Stimulated activated CD4-positive, alpha-beta T cell treated with anti-CD3 and anti-CD28 coated beads, Interleukin-2, amount 100 ng/mL, for 48 hours (primary cell): ENCODE data around the gene STK17A.

Experiments used
- DNase-seq, 2 donors: peaks; one replicate each; pipeline ENCODE4 v3.0.0-alpha.2; 2020

Gene STK17A

DNA sequence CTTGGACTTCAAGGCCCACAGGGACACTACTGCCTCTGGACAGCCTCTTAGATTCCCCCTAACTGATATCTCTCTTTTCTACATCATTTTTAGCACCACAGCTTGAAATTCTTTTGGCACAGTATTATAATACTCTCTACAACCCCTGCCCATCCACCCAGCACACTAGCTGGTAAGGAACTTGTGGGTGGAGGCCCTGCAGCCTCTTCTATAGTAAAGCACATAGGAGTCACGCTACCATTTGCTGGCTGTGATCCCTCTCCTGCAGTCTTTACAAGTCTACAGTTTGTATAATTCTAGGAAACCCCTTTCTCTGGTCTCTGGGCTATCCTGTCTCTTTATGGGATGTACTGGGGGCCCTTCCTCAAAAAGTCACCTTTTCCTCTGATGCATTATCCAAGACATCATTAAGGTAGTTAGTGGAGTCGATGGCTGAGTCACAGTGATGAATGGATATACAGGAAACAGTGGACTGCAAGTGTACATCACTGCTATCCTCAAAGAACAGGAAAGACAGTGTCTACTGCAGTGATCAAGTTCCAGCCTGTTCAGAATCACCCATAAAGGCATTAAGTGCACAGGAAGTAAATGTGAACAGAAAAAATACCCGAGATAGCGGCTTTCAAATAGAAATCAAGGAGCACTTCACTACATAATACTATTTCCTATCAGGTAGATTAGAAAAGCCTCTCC lies 54.4 kb downstream of the STK17A start:
- DNase-seq, result no peak

GRCh38 chr7:43639858-43640491 lies 57.1 kb downstream of the STK17A start:
- DNase-seq, result no peak

GRCh38 chr7:43640679-43641078 lies 57.8 kb downstream of the STK17A start:
- no peak for DNase-seq

GRCh38 chr7:43642897-43643630 lies 60.2 kb downstream of the STK17A start:
- no peak for DNase-seq

GRCh38 chr7:43643846-43644245 lies 60.9 kb downstream of the STK17A start:
- DNase-seq, result no peak

GRCh38 chr7:43645699-43646226 lies 62.9 kb downstream of the STK17A start:
- DNase-seq, result no peak

DNA sequence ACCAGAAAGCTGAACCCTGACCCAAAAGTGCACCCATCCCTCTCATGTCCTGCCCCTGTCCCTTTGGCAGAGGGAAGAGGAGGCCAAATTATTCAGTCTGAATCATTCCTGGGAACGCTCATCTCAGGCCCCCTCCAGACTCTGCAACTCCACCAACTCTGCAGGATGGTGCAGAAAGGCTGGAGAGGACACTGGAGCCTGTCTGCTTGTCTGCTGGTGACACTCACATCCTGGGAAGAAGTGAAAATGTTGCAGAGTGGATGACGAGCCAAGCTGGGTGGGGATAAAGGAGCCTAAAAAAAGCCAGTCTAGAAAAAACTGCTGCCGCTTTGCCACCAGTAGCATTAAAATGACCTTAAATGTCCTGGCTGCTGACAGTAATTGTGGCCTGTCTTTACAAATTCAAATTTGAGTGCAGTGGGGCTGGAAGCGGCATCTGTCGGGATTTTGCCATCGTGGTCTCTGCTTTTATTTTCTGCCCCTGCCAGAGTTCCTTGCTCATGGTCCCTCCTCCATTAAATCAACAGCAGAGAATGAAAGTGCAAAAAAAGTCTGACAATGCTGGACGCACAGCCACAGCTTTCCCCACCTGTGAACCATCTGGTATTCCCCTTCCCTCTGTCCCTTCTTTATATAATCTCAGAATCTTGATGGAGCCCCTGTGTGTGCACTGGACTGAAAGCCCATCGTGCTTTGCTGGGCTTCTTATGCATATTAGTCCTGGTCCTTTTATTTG lies 63.9 kb downstream of the STK17A start:
- DNase-seq, result no peak

- DNase-seq, result no peak
Observed at GRCh38 chr7:43647339-43647672, 64.4 kb downstream of the STK17A start.

GRCh38 chr7:43647673-43648472 lies 65.0 kb downstream of the STK17A start:
- DNase-seq, result peak; percentile 45 to 58

GRCh38 chr7:43648473-43649406 lies 65.8 kb downstream of the STK17A start:
- peak in 1 of 2 donors; percentile 45 for DNase-seq

DNA sequence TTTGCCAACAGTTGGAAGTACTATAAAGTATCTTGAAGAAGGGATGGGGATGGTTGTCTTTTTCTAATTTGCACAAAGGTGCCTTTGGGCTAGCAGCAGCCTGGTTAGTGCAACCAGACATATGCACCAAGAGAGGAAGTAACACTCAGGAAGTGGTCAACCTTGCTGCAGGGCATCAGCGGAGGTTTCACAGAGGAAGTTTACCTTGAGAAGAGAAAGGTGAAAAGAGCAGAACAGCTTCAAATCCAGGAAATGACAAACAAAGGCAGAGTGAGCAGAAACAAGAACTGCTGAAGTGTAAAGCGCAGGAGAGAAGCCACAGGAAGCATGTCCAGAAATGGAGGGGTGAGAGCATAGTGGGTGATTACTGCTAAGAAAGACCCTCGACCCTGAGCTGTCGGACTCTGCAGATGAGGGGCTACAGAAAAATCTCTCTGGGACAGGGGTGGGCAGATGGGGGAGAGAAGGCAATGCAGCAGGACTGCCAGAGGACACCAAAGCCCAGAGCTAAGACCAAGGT lies 66.9 kb downstream of the STK17A start:
- DNase-seq, result no peak

DNA sequence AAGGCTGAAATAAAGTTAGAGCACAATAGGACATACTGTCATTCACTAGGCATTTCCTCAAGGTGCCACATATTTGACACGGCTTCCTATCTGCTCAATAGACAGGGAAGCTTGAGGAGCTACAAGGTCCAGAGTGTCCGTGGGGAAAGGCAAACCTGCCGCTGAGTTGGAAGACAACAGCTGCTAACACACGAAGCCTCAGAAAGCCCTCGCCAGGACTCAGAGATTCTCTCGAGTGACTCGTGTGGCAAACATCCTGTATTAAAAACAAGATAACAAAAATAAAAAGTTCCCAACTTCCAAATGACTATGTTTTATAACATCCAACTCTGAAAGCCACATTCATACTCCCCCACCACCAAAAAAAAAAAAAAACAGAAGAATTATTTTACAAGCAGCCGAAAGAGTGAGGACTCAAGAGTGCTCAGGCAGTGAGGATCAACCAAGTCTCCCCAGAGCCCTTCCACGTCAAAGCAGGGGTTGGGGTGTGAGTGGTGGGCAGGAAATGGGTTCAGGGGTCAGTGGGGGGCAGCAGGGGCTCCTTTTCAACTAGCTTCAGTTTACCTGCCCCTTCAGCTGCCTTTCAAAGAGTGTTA lies 67.6 kb downstream of the STK17A start:
- no peak for DNase-seq

DNA sequence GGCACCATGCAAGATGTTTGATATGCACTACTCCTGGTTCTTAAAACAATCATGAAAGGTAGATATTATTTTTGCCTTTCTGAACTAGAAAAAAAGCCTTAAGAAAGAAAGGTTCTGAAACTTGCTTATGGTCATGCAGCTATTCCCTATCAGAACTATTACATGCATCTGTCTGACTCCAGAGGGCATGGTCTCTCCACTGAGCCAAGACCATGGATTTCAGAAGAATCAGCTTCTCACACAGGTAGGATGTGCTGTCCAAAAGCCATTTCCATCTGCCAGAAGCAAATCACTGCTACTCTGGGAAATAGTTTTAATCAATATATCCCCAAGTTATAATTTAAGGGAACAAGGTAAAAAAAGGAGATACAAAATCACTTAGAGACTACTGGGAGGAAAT lies 69.5 kb downstream of the STK17A start:
- DNase-seq, result no peak

GRCh38 chr7:43653466-43653865 lies 70.6 kb downstream of the STK17A start:
- DNase-seq, result no peak

- DNase-seq, result no peak
Observed at GRCh38 chr7:43653891-43654504, 71.1 kb downstream of the STK17A start.

GRCh38 chr7:43655584-43655983 lies 72.7 kb downstream of the STK17A start:
- DNase-seq, result no peak

DNA sequence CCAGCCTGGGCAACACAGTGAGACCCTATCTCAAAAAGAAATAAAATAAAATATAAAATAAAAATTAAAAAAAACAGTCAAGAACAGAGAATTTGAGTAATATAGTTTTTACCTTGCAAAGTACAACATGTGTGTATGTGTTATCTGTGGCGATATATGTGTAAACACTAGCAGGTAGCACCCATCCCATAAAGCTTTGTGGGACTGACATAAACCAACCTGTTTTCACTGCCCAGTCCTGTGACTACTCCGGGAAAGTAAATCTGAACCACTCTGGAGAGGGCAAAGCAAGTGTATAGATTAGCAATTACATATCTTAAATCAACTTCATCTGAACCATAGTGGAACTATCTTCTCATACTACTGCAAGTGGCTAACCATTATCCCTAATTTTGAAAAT lies 74.1 kb downstream of the STK17A start:
- DNase-seq, result no peak

DNA sequence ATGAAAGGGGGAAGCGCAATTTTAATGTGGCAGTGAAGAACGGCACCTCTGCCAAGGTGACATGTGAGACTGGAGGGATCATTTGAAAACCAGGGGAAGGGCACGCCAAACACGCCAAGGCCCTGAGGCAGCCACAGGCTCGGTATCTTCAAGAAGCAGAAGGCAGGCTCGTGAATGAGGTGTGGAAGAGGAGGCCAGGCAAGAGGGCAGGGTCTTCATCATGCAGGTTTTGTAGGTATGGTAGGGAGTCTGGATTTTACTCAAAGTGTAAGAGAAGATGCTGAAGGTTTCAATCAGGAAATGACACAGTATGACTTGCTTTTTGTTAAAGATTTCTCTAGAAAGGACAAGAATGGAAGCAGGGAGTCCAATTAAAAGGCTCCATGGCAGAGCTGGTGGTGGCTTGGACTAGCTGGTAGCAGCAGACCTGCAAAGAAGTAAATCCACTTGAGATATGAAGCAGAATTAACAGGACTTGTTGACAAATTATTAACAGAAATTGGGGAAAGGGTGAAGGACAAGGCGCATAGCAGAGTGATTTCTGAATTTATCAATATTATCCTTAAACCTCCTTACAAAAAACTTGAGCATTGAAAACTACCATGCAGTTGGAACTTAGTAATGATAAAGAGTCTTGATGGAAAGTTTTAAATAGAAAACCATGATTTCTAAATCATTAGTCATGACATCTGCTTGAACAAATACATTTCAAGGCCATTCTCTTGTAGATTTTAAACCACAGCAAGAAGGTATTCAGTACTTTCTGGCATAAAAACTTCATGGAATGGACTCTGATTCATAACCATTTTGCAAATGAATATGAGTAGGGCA lies 76.0 kb downstream of the STK17A start:
- DNase-seq, result no peak

GRCh38 chr7:43659549-43659896 lies 76.6 kb downstream of the STK17A start:
- DNase-seq, result no peak
